GM12878 (cell line): ENCODE measurements around the gene DLX3. TPM values are rescaled to one million over a fixed set of nuclear protein-coding genes. Genes with fewer than 3 reads are reported as not detected.

Source experiments
- ATAC-seq: fragments of 200-7000 bp; cut with Tn5 transposase; 3 replicates; pipeline ENCODE4 v1.9.1; 2020; ENCODE audit warnings: mild to moderate bottlenecking, moderate library complexity
- BruUV-seq: library from RNA; stranded (reverse); fragments of 400-500 nt; replicated peaks from 2 replicates; lab custom pipeline; 2021; lab: Mats Ljungman, UMichigan
- CTCF ChIA-PET: fragments of 300-600 bp; sonication (Branson Sonifier 250); formaldehyde crosslinking; extraction: SDS; loops from one replicate; lab custom pipeline; 2021; ENCODE audit warnings: inconsistent platforms; lab: Yijun Ruan, JAX
- POLR2A ChIA-PET: fragments of 350-600 bp; formaldehyde crosslinking; extraction: SDS; loops from one replicate; lab custom pipeline; 2021; ENCODE audit warnings: inconsistent platforms; lab: Charles Lee
- RAD21 ChIA-PET: fragments of 300-600 bp; sonication (Branson Sonifier 250); formaldehyde crosslinking; loops from one replicate; lab custom pipeline; 2023; ENCODE audit warnings: antibody characterized with exemption; ENCODE audit not compliant: unreplicated experiment; lab: Charles Lee
- SMC1A ChIA-PET: fragments of 300-600 bp; sonication (Branson Sonifier 250); formaldehyde crosslinking; loops from one replicate; lab custom pipeline; 2023; ENCODE audit not compliant: unreplicated experiment, uncharacterized antibody; lab: Charles Lee
- DNase-seq: peaks from one replicate; pipeline ENCODE4 v3.0.0-alpha.2; 2011; ENCODE audit warnings: low read depth, low spot score
- FAIRE-seq: peaks from 3 replicates; lab custom pipeline; 2011; peaks lifted over from hg19 to GRCh38; lab: Jason Lieb, UNC
- H2AFZ ChIP-seq: 2 replicates; pipeline ENCODE4 v1.6.0; 2011; ENCODE audit warnings: low read depth, low read length, control low read depth; ENCODE audit not compliant: control insufficient read depth
- H3K27ac ChIP-seq: 2 replicates; pipeline ENCODE4 v1.5.1; 2011; ENCODE audit warnings: control low read depth; ENCODE audit not compliant: control insufficient read depth, insufficient read depth
- H3K27me3 ChIP-seq, 2 experiments: replicated peaks in 1 of 2; 2 replicates each; pipeline versions ENCODE4 v1.6.0 to v1.6.1; 2011; ENCODE audit warnings: low read length in 1 of 2; ENCODE audit not compliant: control insufficient read depth in 2 of 2, insufficient read depth in 2 of 2
- H3K36me3 ChIP-seq, 2 experiments: 2 replicates each; pipeline ENCODE4 v1.5.1; 2011; ENCODE audit warnings: low read length in 1 of 2; ENCODE audit not compliant: control insufficient read depth in 2 of 2, insufficient read depth in 2 of 2
- H3K4me1 ChIP-seq: 2 replicates; pipeline ENCODE4 v1.6.1; 2011; ENCODE audit warnings: mild to moderate bottlenecking, low read length, moderate library complexity, mixed read lengths; ENCODE audit not compliant: control insufficient read depth, insufficient read depth
- H3K4me2 ChIP-seq: 2 replicates; pipeline ENCODE4 v1.6.0; 2011; ENCODE audit warnings: control low read depth; ENCODE audit not compliant: control insufficient read depth, insufficient read depth
- H3K4me3 ChIP-seq: fragments of 200-600 bp; sonication (generic); 2 replicates; pipeline ENCODE4 v1.5.1; 2016
- H3K79me2 ChIP-seq: 2 replicates; pipeline ENCODE4 v1.6.0; 2011; ENCODE audit warnings: low read length; ENCODE audit not compliant: control insufficient read depth, insufficient read depth
- H3K9ac ChIP-seq: 2 replicates; pipeline ENCODE4 v1.8.0; 2011; ENCODE audit warnings: low read length, control low read depth, mixed read lengths; ENCODE audit not compliant: control insufficient read depth, insufficient read depth
- H3K9me3 ChIP-seq: replicated peaks from 3 replicates; pipeline ENCODE4 v1.5.1; 2011; ENCODE audit warnings: mild to moderate bottlenecking, low read length; ENCODE audit not compliant: control insufficient read depth, insufficient read depth
- H4K20me1 ChIP-seq: 2 replicates; pipeline ENCODE4 v1.6.0; 2011; ENCODE audit not compliant: control insufficient read depth, insufficient read depth
- CBX3 ChIP-seq: fragments of 200-600 bp; sonication (generic); IDR thresholded peaks from 2 replicates; pipeline ENCODE4 v1.6.1; 2016; ENCODE audit warnings: low read depth, borderline replicate concordance
- CTCF ChIP-seq, 3 experiments: IDR thresholded peaks in 2 of 3; conservative IDR thresholded peaks in 1 of 3; 2 replicates each; pipeline ENCODE4 v1.5.1; 2011; ENCODE audit warnings: low read depth in 3 of 3, low read length in 3 of 3, mild to moderate bottlenecking in 3 of 3, control low read depth in 2 of 3, moderate library complexity in 2 of 3, inconsistent platforms in 1 of 3, mixed read lengths in 1 of 3; ENCODE audit not compliant: control insufficient read depth in 2 of 3, insufficient read depth in 1 of 3; ENCODE audit errors: extremely low read depth in 1 of 3
- EP300 ChIP-seq, 2 experiments: fragments of 150-350 bp in 1 of 2; IDR thresholded peaks; 2 replicates each; pipeline ENCODE4 v1.6.1; 2011 to 2012; ENCODE audit warnings: low read depth in 2 of 2, low read length in 2 of 2, borderline replicate concordance in 1 of 2, improper control_type of control experiment in 1 of 2, inconsistent platforms in 1 of 2; ENCODE audit not compliant: control insufficient read depth in 1 of 2
- HDAC6 ChIP-seq: fragments of 200-600 bp; sonication (generic); IDR thresholded peaks from one replicate; pipeline ENCODE4 v1.8.0; 2017; ENCODE audit warnings: antibody characterized with exemption; ENCODE audit not compliant: unreplicated experiment
- IKZF2 ChIP-seq, 2 experiments: fragments of 450-650 bp; IDR thresholded peaks; 2 replicates each; pipeline ENCODE4 v1.6.1; 2017; ENCODE audit warnings: mild to moderate bottlenecking in 2 of 2, moderate library complexity in 2 of 2
- MEF2B ChIP-seq: fragments of 450-650 bp; IDR thresholded peaks from 2 replicates; pipeline ENCODE4 v1.6.1; 2018; ENCODE audit warnings: mild to moderate bottlenecking, moderate library complexity; ENCODE audit not compliant: partially characterized antibody, poor library complexity, severe bottlenecking
- MYC ChIP-seq: IDR thresholded peaks from 2 replicates; pipeline ENCODE4 v1.6.1; 2011; ENCODE audit warnings: mild to moderate bottlenecking, low read length, moderate library complexity, inconsistent platforms; ENCODE audit not compliant: insufficient read depth, insufficient replicate concordance, insufficient read length, severe bottlenecking
- NBN ChIP-seq: fragments of 450-650 bp; IDR thresholded peaks from 2 replicates; pipeline ENCODE4 v1.6.1; 2016
- NFIC ChIP-seq: IDR thresholded peaks from 2 replicates; pipeline ENCODE4 v1.6.1; 2012; ENCODE audit warnings: low read depth, mild to moderate bottlenecking, inconsistent platforms, low read length, moderate library complexity
- NR2C2 ChIP-seq: IDR thresholded peaks from 2 replicates; pipeline ENCODE4 v1.6.1; 2011; ENCODE audit warnings: borderline replicate concordance, low read depth; ENCODE audit not compliant: control insufficient read depth, insufficient read length
- NR2F1 ChIP-seq: fragments of 450-650 bp; conservative IDR thresholded peaks from 2 replicates; pipeline ENCODE4 v1.6.1; 2017; ENCODE audit warnings: mild to moderate bottlenecking
- RUNX3 ChIP-seq: IDR thresholded peaks from 2 replicates; pipeline ENCODE4 v1.6.1; 2012; ENCODE audit warnings: low read length, inconsistent platforms
- SIN3A ChIP-seq: IDR thresholded peaks from 2 replicates; pipeline ENCODE4 v1.6.1; 2012; ENCODE audit warnings: low read depth, low read length, improper control_type of control experiment
- TCF12 ChIP-seq: IDR thresholded peaks from 2 replicates; pipeline ENCODE4 v1.6.1; 2011; ENCODE audit warnings: low read depth, mild to moderate bottlenecking, low read length
- TCF3 ChIP-seq: IDR thresholded peaks from 2 replicates; pipeline ENCODE4 v1.6.1; 2012; ENCODE audit warnings: low read depth, mild to moderate bottlenecking, low read length, borderline replicate concordance; ENCODE audit not compliant: insufficient read depth
- TCF7 ChIP-seq: IDR thresholded peaks from 2 replicates; pipeline ENCODE4 v1.6.1; 2014; ENCODE audit warnings: antibody characterized with exemption, borderline replicate concordance
- ZBTB33 ChIP-seq: fragments of 450-650 bp; IDR thresholded peaks from 2 replicates; pipeline ENCODE4 v1.6.1; 2017; ENCODE audit warnings: mild to moderate bottlenecking
- WGBS: methylation state at CpG from one replicate; pipeline ENCODE4 v1.1.6; 2016; ENCODE audit warnings: low lambda C conversion rate; ENCODE audit not compliant: insufficient replicate concordance, insufficient coverage; ENCODE audit errors: missing lambda C conversion rate; 5-methylcytosine and 5-hydroxymethylcytosine counted together
- in situ Hi-C: fragments of 300-500 bp; cut with MboI; formaldehyde crosslinking; loops from 9 replicates; pipeline ENCODE4 v1.14.3; 2018; ENCODE audit warnings: mixed read lengths
- intact Hi-C: fragments of 100-400 bp; cut with micrococcal nuclease; formaldehyde crosslinking; loops from one replicate; pipeline ENCODE4 v1.14.2; 2022; ENCODE audit not compliant: unreplicated experiment
- polyA plus RNA-seq, 11 experiments: library from polyadenylated mRNA; depleted of rRNA in 4 of 11; unstranded in 6 of 11; stranded (reverse) in 5 of 11; fragments of >200 nt; fragmentation: Nextera tagmentation in 4 of 11; fragmentation: Illumina TruSeq in 1 of 11; extraction: Ambion mirVana in 4 of 11; extraction: Trizol in 1 of 11; gene quantifications; 1 replicate in 1 of 11; 2 replicates in 10 of 11; pipeline versions ENCODE4 v1.2.1 to v1.2.3, GENCODE V29; 2011 to 2016; ENCODE audit warnings: inconsistent platforms in 2 of 11, missing spikeins in 2 of 11, low read depth in 1 of 11
- total RNA-seq, 4 experiments: library from RNA; depleted of rRNA in 3 of 4; stranded (reverse); fragments of >200 nt in 3 of 4; fragmentation: Illumina TruSeq in 1 of 4; extraction: Trizol in 1 of 4; gene quantifications; 2 replicates each; pipeline versions ENCODE4 v1.2.1 to v1.2.3, GENCODE V29; 2013 to 2021

Gene DLX3
- total and polyA plus RNA-seq, 10 of the 15 experiments (the other 5 are each of a cell fraction or from before 2014, with no cell fraction given), result not detected

- peaks cover 0 to 2% of the 10 kb centered on the region in 2 experiments; a peak in 3 of 4 replicates for H3K27me3 ChIP-seq
- BruUV-seq, result no TSS peak
- ATAC-seq (no peak), FAIRE-seq (no peak), DNase-seq (no peak)
- no peaks in the 10 kb centered on the region for H3K9me3 ChIP-seq
- SMC1A ChIA-PET, result interaction anchor here (3.5 kb wide), 1 partner anchor 46 kb away, joined by 20 read pairs; no protein-coding TSS in a partner anchor
- 22% methylated on average over 14 of the region's 14 CpGs for WGBS
- POLR2A ChIA-PET, result interaction anchor here (0.6 kb wide), 1 partner anchor 65 kb away, joined by 3 read pairs; no protein-coding TSS in a partner anchor
- no peak overlapping the region for H3K9ac ChIP-seq
- no peak overlapping the region for H2AFZ ChIP-seq
- no peak overlapping the region for H3K4me2 ChIP-seq
- H3K4me1 ChIP-seq, result no peaks in the 10 kb centered on the region
- RAD21 ChIA-PET, result interaction anchor here (0.7 to 1.5 kb wide), 2 partner anchors 45 to 46 kb away, joined by 3 to 6 read pairs; no protein-coding TSS in a partner anchor
- CTCF ChIA-PET, result interaction anchor here (0.6 to 5.6 kb wide), 9 partner anchors 12 to 141 kb away, joined by 3 to 84 read pairs (median 6); no protein-coding TSS in a partner anchor
- no peak overlapping the region for H3K27ac ChIP-seq
- intact Hi-C loops, result loop anchor here (1.0 kb wide), 1 partner anchor 47 kb away; no protein-coding TSS in a partner anchor
- in situ Hi-C loops, result no loop called here
- no peaks in the 10 kb centered on the region for H3K36me3 ChIP-seq
- no peak overlapping the region for H3K4me3 ChIP-seq
- H4K20me1 ChIP-seq, result no peaks in the 10 kb centered on the region
- H3K79me2 ChIP-seq, result no peaks in the 10 kb centered on the region
- no peak for TF ChIP-seq RUNX3
- TF ChIP-seq EP300 (IDR thresholded peaks at IDR 0.05; ENCODE audit: borderline replicate concordance in 1 of 2, control insufficient read depth in 1 of 2, low read depth in 2 of 2, low read length in 2 of 2), result no peak
- no peak for TF ChIP-seq NFIC
- TF ChIP-seq TCF12, result no peak
- no peak for TF ChIP-seq HDAC6
- TF ChIP-seq SIN3A, result no peak
- no peak for TF ChIP-seq TCF7
- TF ChIP-seq NBN, result no peak
- no peak for TF ChIP-seq CBX3
- TF ChIP-seq TCF3, result no peak
- TF ChIP-seq NR2C2, result no peak
- TF ChIP-seq CTCF (IDR thresholded peaks at IDR 0.05 in 2 of 3, conservative IDR thresholded peaks at IDR 0.05 in 1 of 3; ENCODE audit: control insufficient read depth in 2 of 3, extremely low read depth in 1 of 3, insufficient read depth in 1 of 3, low read depth in 3 of 3, low read length in 3 of 3), result no peak
- TF ChIP-seq IKZF2 (IDR thresholded peaks at IDR 0.05), result no peak
- no peak for TF ChIP-seq MYC
- TF ChIP-seq ZBTB33, result no peak
- no peak for TF ChIP-seq MEF2B
- no peak for TF ChIP-seq NR2F1
Observed at GRCh38 chr17:49951362-49952082, 43.5 kb downstream of the DLX3 start.
